GM23248 (cell line): Measurements from ENCODE around the gene RUNX1.

Experiments used
- EZH2 ChIP-seq: fragments of 200-600 bp; sonication (generic); IDR thresholded peaks from 2 replicates; pipeline ENCODE4 v1.6.1; 2018; ENCODE audit warnings: antibody characterized with exemption, mild to moderate bottlenecking; ENCODE audit not compliant: insufficient read depth, poor library complexity, severe bottlenecking
- EZH2phosphoT487 ChIP-seq: fragments of 200-600 bp; sonication (generic); IDR thresholded peaks from 2 replicates; pipeline ENCODE4 v1.6.1; 2018; ENCODE audit warnings: antibody characterized with exemption, moderate library complexity, mild to moderate bottlenecking, low read depth; ENCODE audit not compliant: insufficient read depth

DNA sequence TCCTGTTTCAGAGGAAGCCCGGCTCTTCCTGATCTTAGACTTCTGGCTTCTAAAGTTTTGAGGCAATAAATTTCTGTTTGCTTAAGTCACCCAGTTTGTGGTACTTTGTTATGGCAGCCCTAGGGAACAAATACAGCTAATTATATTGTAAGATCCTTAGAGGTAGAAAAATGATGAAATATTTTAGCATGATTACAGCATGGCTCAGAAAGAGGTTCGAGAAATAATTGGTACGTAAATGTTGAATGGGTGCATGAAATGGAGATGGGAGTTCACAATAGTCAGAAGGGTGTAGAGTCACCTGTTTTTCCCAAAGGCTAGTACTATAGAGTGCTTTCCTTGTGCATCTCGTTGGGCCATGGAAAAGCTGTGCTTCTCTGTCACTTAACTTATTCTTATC lies 123.5 kb downstream of the RUNX1 start:
- TF ChIP-seq EZH2 (no peak), EZH2phosphoT487 (no peak)
